HepG2 (cell line): ENCODE measurements around the gene MTIF3. TPM values are rescaled to one million over a fixed set of nuclear protein-coding genes. Genes with fewer than 3 reads are reported as not detected.

ENCODE experiments used
- ATAC-seq: fragments of 200-7000 bp; cut with Tn5 transposase; 3 replicates; pipeline ENCODE4 v1.9.1; 2020; ENCODE audit warnings: mild to moderate bottlenecking, moderate library complexity
- BruUV-seq: library from RNA; stranded (reverse); fragments of 400-500 nt; replicated peaks from 2 replicates; lab custom pipeline; 2021; lab: Mats Ljungman, UMichigan
- CTCF ChIA-PET: fragments of 300-600 bp; formaldehyde crosslinking; extraction: SDS; loops from one replicate; lab custom pipeline; 2021; ENCODE audit warnings: low total read pairs, inconsistent platforms, low intra/inter-chr PET ratio; lab: Yijun Ruan, JAX
- POLR2A ChIA-PET: fragments of 350-600 bp; sonication (Branson Sonifier 250); formaldehyde crosslinking; loops from one replicate; lab custom pipeline; 2020; ENCODE audit warnings: antibody characterized with exemption, inconsistent platforms; lab: Yijun Ruan, JAX
- DNase-seq: peaks from one replicate; pipeline ENCODE4 v3.0.0-alpha.2; 2015; ENCODE audit warnings: low spot score
- FAIRE-seq: peaks from 3 replicates; lab custom pipeline; 2011; peaks lifted over from hg19 to GRCh38; lab: Jason Lieb, UNC
- H2AFZ ChIP-seq: one replicate; pipeline ENCODE4 v1.6.1; 2011; ENCODE audit warnings: low read length, inconsistent platforms
- H3K27ac ChIP-seq: fragments of 300-600 bp; 3 replicates; pipeline ENCODE4 v1.8.0; 2011; ENCODE audit warnings: mixed run types, mild to moderate bottlenecking, mixed read lengths, low read length, inconsistent platforms; ENCODE audit not compliant: insufficient read depth; ENCODE audit errors: extremely low read length
- H3K27me3 ChIP-seq, 2 experiments: fragments of 200-600 bp in 1 of 2; 2 replicates in 1 of 2; 3 replicates in 1 of 2; pipeline versions ENCODE4 v1.6.0 to v1.8.0; 2011; ENCODE audit warnings: low read length in 2 of 2, mild to moderate bottlenecking in 2 of 2, moderate library complexity in 2 of 2, inconsistent platforms in 1 of 2; ENCODE audit not compliant: insufficient read depth in 2 of 2, control insufficient read depth in 1 of 2
- H3K36me3 ChIP-seq, 2 experiments: fragments of 200-600 bp in 1 of 2; replicated peaks in 1 of 2; 2 replicates in 1 of 2; 3 replicates in 1 of 2; pipeline versions ENCODE4 v1.5.1 to v1.8.0; 2011; ENCODE audit warnings: low read length in 2 of 2, inconsistent platforms in 1 of 2; ENCODE audit not compliant: insufficient read depth in 2 of 2, control insufficient read depth in 1 of 2
- H3K4me1 ChIP-seq: 2 replicates; pipeline ENCODE4 v1.5.1; 2012; ENCODE audit warnings: low read length, inconsistent platforms; ENCODE audit not compliant: insufficient read depth
- H3K4me2 ChIP-seq: 2 replicates; pipeline ENCODE4 v1.6.0; 2011; ENCODE audit warnings: low read depth, low read length, inconsistent platforms
- H3K4me3 ChIP-seq, 3 experiments: fragments of 200-600 bp in 1 of 3; sonication (generic), shearing (Covaris generic) in 1 of 3; replicated peaks in 1 of 3; 2 replicates each; pipeline ENCODE4 v1.5.1; 2011 to 2016; ENCODE audit warnings: low read length in 3 of 3, inconsistent platforms in 2 of 3, low read depth in 2 of 3, mild to moderate bottlenecking in 2 of 3, control low read depth in 1 of 3, mixed read lengths in 1 of 3; ENCODE audit not compliant: insufficient read depth in 1 of 3
- H3K79me2 ChIP-seq: one replicate; pipeline ENCODE4 v1.6.1; 2011; ENCODE audit warnings: low read length, inconsistent platforms; ENCODE audit not compliant: insufficient read depth
- H3K9ac ChIP-seq: 2 replicates; pipeline ENCODE4 v1.6.0; 2011; ENCODE audit warnings: mild to moderate bottlenecking, low read depth, low read length, inconsistent platforms; ENCODE audit not compliant: insufficient read depth
- H3K9me3 ChIP-seq: 2 replicates; pipeline ENCODE4 v1.5.1; 2012; ENCODE audit warnings: mild to moderate bottlenecking, low read length
- H4K20me1 ChIP-seq: 2 replicates; pipeline ENCODE4 v1.6.0; 2011; ENCODE audit warnings: inconsistent platforms, mild to moderate bottlenecking, low read length, moderate library complexity; ENCODE audit not compliant: insufficient read depth
- KIAA2018 ChIP-seq: sonication (generic); formaldehyde crosslinking; IDR thresholded peaks from 2 replicates; pipeline ENCODE4 v1.5.0; 2020; ENCODE audit warnings: mild to moderate bottlenecking, missing genetic modification reagents, borderline replicate concordance
- RFX1 ChIP-seq: fragments of 450-650 bp; IDR thresholded peaks from 2 replicates; pipeline ENCODE4 v1.6.1; 2017
- RNF2 ChIP-seq: fragments of 450-650 bp; conservative IDR thresholded peaks from 2 replicates; pipeline ENCODE4 v1.6.1; 2016; ENCODE audit warnings: low read depth
- ZMYM3 ChIP-seq: sonication (generic); formaldehyde crosslinking; IDR thresholded peaks from 2 replicates; pipeline ENCODE4 v1.5.1; 2020; ENCODE audit warnings: mild to moderate bottlenecking, missing genetic modification reagents
- ZNF142 ChIP-seq: sonication (generic); formaldehyde crosslinking; IDR thresholded peaks from 2 replicates; pipeline ENCODE4 v1.4.0; 2020; ENCODE audit warnings: missing genetic modification reagents
- ZNF746 ChIP-seq: sonication (generic); formaldehyde crosslinking; IDR thresholded peaks from 2 replicates; pipeline ENCODE4 v1.8.0; 2022; ENCODE audit warnings: mild to moderate bottlenecking, missing genetic modification reagents
- WGBS: methylation state at CpG from one replicate; pipeline ENCODE4 v1.1.6; 2017; ENCODE audit warnings: low lambda C conversion rate; 5-methylcytosine and 5-hydroxymethylcytosine counted together
- in situ Hi-C: cut with HindIII; loops from 2 replicates; pipeline ENCODE4 v1.10.0; 2017; ENCODE audit warnings: low pct_unique_long_range_greater_than_20kb; ENCODE audit not compliant: extremely low pct_ligation_motif_present
- intact Hi-C: fragments of 100-400 bp; cut with micrococcal nuclease; formaldehyde crosslinking; loops from one replicate; pipeline ENCODE4 v1.10.0; 2022; ENCODE audit not compliant: unreplicated experiment
- polyA plus RNA-seq, 8 experiments: library from polyadenylated mRNA; depleted of rRNA in 3 of 8; stranded (reverse) in 7 of 8; unstranded in 1 of 8; fragments of >200 nt; fragmentation: Illumina TruSeq in 4 of 8; extraction: Trizol in 4 of 8; gene quantifications; 2 replicates each; pipeline versions ENCODE4 v1.2.1 to v1.2.3, GENCODE V29; 2011 to 2016; ENCODE audit warnings: low read depth in 4 of 8, missing spikeins in 1 of 8, mixed read lengths in 1 of 8; ENCODE audit not compliant: insufficient read depth in 1 of 8
- total RNA-seq, 5 experiments: library from RNA; depleted of rRNA; stranded (reverse); fragments of >200 nt; fragmentation: Illumina TruSeq; extraction: Trizol; gene quantifications; 2 replicates each; pipeline ENCODE4 v1.2.3, GENCODE V29; 2016; ENCODE audit warnings: low read depth in 1 of 5

The MTIF3 gene
- total and polyA plus RNA-seq, 2 of the 13 experiments (the other 11 are each of a cell fraction or from before 2014, with no cell fraction given): 33.7 to 40.6 TPM

GRCh38 chr13:27487776-27488175 is 37.4 kb upstream of the MTIF3 start (continued):
- TF ChIP-seq ZNF142: no peak
- no peak for TF ChIP-seq RFX1
- no peak for TF ChIP-seq ZNF746
- no peak for TF ChIP-seq ZMYM3 (CRISPR knock-in tag)

GRCh38 chr13:27483421-27483820 is 33.1 kb upstream of the MTIF3 start:
- CTCF ChIA-PET: interaction anchor here (3.0 kb wide), 1 partner anchor 343 kb away, joined by 13 read pairs; no protein-coding TSS in a partner anchor
- peaks cover 7% of the 10 kb centered on the region; the same call in 1 of the 2 replicates for H3K9me3 ChIP-seq
- no peaks in the 10 kb centered on the region for H3K79me2 ChIP-seq
- FAIRE-seq: no peak
- in situ Hi-C loops: loop anchor here (25.0 kb wide), 1 partner anchor 504 kb away; the partner anchor contains the start of gene URAD
- no peaks in the 10 kb centered on the region for H3K36me3 ChIP-seq
- POLR2A ChIA-PET: no interaction called here
- H3K4me3 ChIP-seq: no peak overlapping the region
- no peaks in the 10 kb centered on the region for H4K20me1 ChIP-seq
- ATAC-seq: no peak
- DNase-seq: no peak
- BruUV-seq: no TSS peak
- no peaks in the 10 kb centered on the region for H3K4me1 ChIP-seq
- H3K4me2 ChIP-seq: no peak overlapping the region
- 0 out of 5 replicates have a peak, but pooled peaks cover 0 to 3% of the 10 kb centered on the region in 2 experiments for H3K27me3 ChIP-seq
- H3K27ac ChIP-seq: no peak overlapping the region
- intact Hi-C loops: loop anchor here (5.0 kb wide), 1 partner anchor 344 kb away; no protein-coding TSS in a partner anchor
- WGBS: 18% methylated on average over 2 of the region's 11 CpGs
- no peak overlapping the region for H2AFZ ChIP-seq
- no peak overlapping the region for H3K9ac ChIP-seq
- no peak for TF ChIP-seq KIAA2018 (CRISPR knock-in tag)
- TF ChIP-seq RNF2: no peak
